NCI-H345 treated with DMSO at 0.1 percent for 48 hours (cell line): ENCODE data around the gene FAM13B.

ENCODE experiments used
- DNase-seq: peaks from one replicate; lab custom pipeline; 2025; ENCODE audit not compliant: unreplicated experiment; lab: John Stamatoyannopoulos, UW

FAM13B gene

DNA sequence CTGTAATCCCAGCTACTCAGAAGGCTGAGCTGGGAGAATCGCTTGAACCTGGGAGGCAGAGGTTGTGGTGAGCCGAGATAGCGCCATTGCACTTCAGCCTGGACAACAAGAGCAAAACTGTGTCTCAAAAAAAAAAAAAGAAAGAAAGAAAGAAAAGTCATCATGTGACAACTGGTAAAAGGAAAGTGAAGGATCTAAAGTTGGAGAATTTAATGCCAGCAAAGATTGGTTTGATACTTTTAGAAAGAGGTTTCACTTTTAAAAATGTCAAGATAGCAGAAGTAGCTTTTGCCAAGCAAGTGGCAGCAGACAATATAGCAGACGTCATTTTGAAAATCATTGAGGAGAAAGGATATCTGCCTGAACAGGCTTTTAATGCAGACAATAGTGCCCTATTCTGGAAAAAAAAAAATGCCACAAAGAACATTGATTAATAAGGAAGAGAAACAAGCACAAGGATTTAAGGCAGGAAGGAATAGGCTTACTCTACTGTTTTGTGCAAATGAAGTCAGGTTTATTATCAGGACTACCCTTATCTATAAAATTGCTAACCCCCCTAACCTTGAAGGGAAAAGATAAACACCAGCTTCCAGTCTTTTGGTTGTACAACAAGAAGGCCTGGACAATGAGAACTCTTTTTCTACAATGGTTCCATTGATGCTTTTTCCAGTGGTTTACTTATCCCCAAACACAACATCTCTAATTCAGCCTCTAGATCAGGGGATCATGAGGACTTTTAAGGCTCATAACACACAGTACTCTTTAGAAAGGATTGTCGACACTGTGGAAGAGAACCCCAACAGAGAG lies 131.7 kb downstream of the FAM13B start:
- DNase-seq, result no peak

- no peak for DNase-seq
These were observed 133.4 kb downstream of the FAM13B start for GRCh38 chr5:137899493-137899892.

- DNase-seq, result no peak
These were observed 136.3 kb downstream of the FAM13B start for GRCh38 chr5:137896560-137896959.

GRCh38 chr5:137894586-137894985 lies 138.3 kb downstream of the FAM13B start:
- no peak for DNase-seq

GRCh38 chr5:137891849-137892248 lies 141.0 kb downstream of the FAM13B start:
- no peak for DNase-seq

DNA sequence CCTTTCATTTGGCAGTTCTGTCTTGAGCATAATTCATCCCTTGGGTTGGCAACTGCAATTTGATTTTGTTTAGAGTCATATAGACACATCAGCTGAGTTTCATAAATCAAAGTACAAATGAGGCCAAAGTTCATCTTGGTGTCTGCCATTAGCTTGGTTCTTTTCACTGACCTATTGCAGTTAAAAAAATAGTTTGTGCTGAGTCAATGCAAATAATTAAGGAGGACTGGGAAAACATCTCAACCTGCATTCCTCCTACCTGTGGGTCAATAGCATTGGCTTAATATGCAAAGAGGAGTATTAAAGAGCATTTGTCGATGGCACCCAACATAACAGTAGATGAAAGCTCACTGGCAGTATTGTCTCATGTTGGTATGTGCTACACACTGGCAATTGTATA lies 142.0 kb downstream of the FAM13B start:
- DNase-seq, result no peak

GRCh38 chr5:137888863-137889759 lies 143.8 kb downstream of the FAM13B start, which contains the start of gene PKD2L2:
PKD2L2 (plus strand) TSS chr5:137889457; CDS start chr5:137889492, 35 bp downstream.
- no peak for DNase-seq

- DNase-seq, result no peak
These were observed 144.4 kb downstream of the FAM13B start for GRCh38 chr5:137888466-137888862.
